RWPE2 (cell line): ENCODE data around the gene NOC4L.
"Not testable (repeated sequence)": the region's sequence is repeated elsewhere in the genome, so short reads cannot be mapped to it uniquely, and the experiment has no call there.

ENCODE experiments used
- ATAC-seq: fragments of 200-7000 bp; cut with Tn5 transposase; 3 replicates; pipeline ENCODE4 v1.9.1; 2021; ENCODE audit warnings: low read depth
- DNase-seq: peaks from one replicate; pipeline ENCODE4 v3.0.0-alpha.2; 2020; ENCODE audit warnings: low spot score
- H3K27ac ChIP-seq: fragments of 450-650 bp; 2 replicates; pipeline ENCODE4 v1.5.1; 2017; ENCODE audit warnings: mild to moderate bottlenecking; ENCODE audit not compliant: poor library complexity, severe bottlenecking
- H3K27me3 ChIP-seq: fragments of 250-450 bp; sonication (Bioruptor Pico); 2 replicates; pipeline ENCODE4 v1.5.1; 2021; ENCODE audit warnings: mild to moderate bottlenecking, moderate library complexity; ENCODE audit not compliant: insufficient read depth, poor library complexity, severe bottlenecking
- H3K36me3 ChIP-seq: fragments of 250-450 bp; sonication (Bioruptor Pico); 2 replicates; pipeline ENCODE4 v1.5.1; 2020; ENCODE audit warnings: low read depth, mild to moderate bottlenecking, moderate library complexity
- H3K4me1 ChIP-seq: fragments of 250-450 bp; sonication (Bioruptor Pico); 2 replicates; pipeline ENCODE4 v1.5.1; 2021; ENCODE audit warnings: mild to moderate bottlenecking, moderate library complexity; ENCODE audit not compliant: insufficient read depth, poor library complexity, severe bottlenecking
- H3K4me3 ChIP-seq: fragments of 250-450 bp; sonication (Bioruptor Pico); 2 replicates; pipeline ENCODE4 v1.5.1; 2021; ENCODE audit warnings: mild to moderate bottlenecking, moderate library complexity; ENCODE audit not compliant: severe bottlenecking
- H3K9me3 ChIP-seq: fragments of 250-450 bp; sonication (Bioruptor Pico); 2 replicates; pipeline ENCODE4 v1.5.1; 2021; ENCODE audit warnings: mild to moderate bottlenecking, moderate library complexity; ENCODE audit not compliant: severe bottlenecking
- CTCF ChIP-seq: fragments of 450-650 bp; IDR thresholded peaks from one replicate; pipeline ENCODE4 v1.5.1; 2017; ENCODE audit warnings: mild to moderate bottlenecking, moderate library complexity; ENCODE audit not compliant: poor library complexity, severe bottlenecking

Gene NOC4L

GRCh38 chr12:132102297-132102696, 42.0 kb upstream of the NOC4L start:
- H3K27me3 ChIP-seq, result no peaks in the 10 kb centered on the region
- TF ChIP-seq CTCF, result no peak
- no peaks in the 10 kb centered on the region for H3K9me3 ChIP-seq
- ATAC-seq (no peak), DNase-seq (no peak)
- peaks cover 13% of the 10 kb centered on the region for H3K4me1 ChIP-seq
- H3K4me3 ChIP-seq, result no peak overlapping the region
- H3K36me3 ChIP-seq, result peaks cover 17% of the 10 kb centered on the region
- H3K27ac ChIP-seq, result no peak overlapping the region

- DNase-seq, H3K27ac ChIP-seq, H3K4me3 ChIP-seq, ATAC-seq, H3K9me3 ChIP-seq, H3K27me3 ChIP-seq: not testable (repeated sequence)
- H3K36me3 ChIP-seq, result peaks cover 11% of the 10 kb centered on the region
- peaks cover 14% of the 10 kb centered on the region for H3K4me1 ChIP-seq
Measured at GRCh38 chr12:132103072-132103471, 41.2 kb upstream of the NOC4L start.

GRCh38 chr12:132103542-132104308, 40.5 kb upstream of the NOC4L start:
- peaks cover 14% of the 10 kb centered on the region for H3K4me1 ChIP-seq
- DNase-seq, result no peak
- no peak for TF ChIP-seq CTCF
- no peaks in the 10 kb centered on the region for H3K9me3 ChIP-seq
- no peak overlapping the region for H3K27ac ChIP-seq
- no peak for ATAC-seq
- H3K4me3 ChIP-seq, result no peak overlapping the region
- peaks cover 13% of the 10 kb centered on the region for H3K36me3 ChIP-seq
- no peaks in the 10 kb centered on the region for H3K27me3 ChIP-seq

GRCh38 chr12:132105467-132105866, 38.8 kb upstream of the NOC4L start:
- Histone ChIP-seq H3K4me1 (peaks cover 14% of the 10 kb centered on the region), H3K27me3 (no peaks in the 10 kb centered on the region), H3K4me3 (no peak overlapping the region), H3K27ac (peak overlapping the region; percentile 72), H3K9me3 (no peaks in the 10 kb centered on the region), H3K36me3 (peaks cover 22% of the 10 kb centered on the region)
- no peak for DNase-seq
- TF ChIP-seq CTCF, result no peak
- ATAC-seq, result no peak

- no peak for TF ChIP-seq CTCF
- Histone ChIP-seq H3K9me3 (no peaks in the 10 kb centered on the region), H3K27me3 (no peaks in the 10 kb centered on the region), H3K4me1 (peaks cover 14% of the 10 kb centered on the region), H3K36me3 (peaks cover 32% of the 10 kb centered on the region), H3K4me3 (no peak overlapping the region), H3K27ac (peak overlapping the region; percentile 72)
- DNase-seq, result no peak
- ATAC-seq, result peak; percentile 84
Measured at GRCh38 chr12:132106921-132107320, 37.3 kb upstream of the NOC4L start.
